OCI-LY7 (cell line): Measurements from ENCODE around the gene SYT14. TPM values are rescaled to one million over a fixed set of nuclear protein-coding genes. Genes with fewer than 3 reads are reported as not detected.
"Not testable (repeated sequence)": the region's sequence is repeated elsewhere in the genome, so short reads cannot be mapped to it uniquely, and the experiment has no call there.

Source experiments
- BruUV-seq: library from RNA; stranded (reverse); fragments of 400-500 nt; replicated peaks from 2 replicates; lab custom pipeline; 2021; lab: Mats Ljungman, UMichigan
- CTCF ChIA-PET: fragments of 300-600 bp; sonication (Branson Sonifier 250); formaldehyde crosslinking; loops from one replicate; lab custom pipeline; 2022; ENCODE audit warnings: antibody characterized with exemption; ENCODE audit not compliant: unreplicated experiment; lab: Charles Lee
- POLR2A ChIA-PET: fragments of 300-600 bp; sonication (Branson Sonifier 250); formaldehyde crosslinking; loops from one replicate; lab custom pipeline; 2022; ENCODE audit warnings: antibody characterized with exemption; lab: Charles Lee
- DNase-seq: peaks from one replicate; pipeline ENCODE4 v3.0.0-alpha.2; 2015; ENCODE audit warnings: low spot score
- H2AFZ ChIP-seq: fragments of 200-600 bp; sonication (generic), shearing (Covaris generic); 2 replicates; pipeline ENCODE4 v1.6.1; 2014; ENCODE audit warnings: mild to moderate bottlenecking, antibody characterized with exemption, low read length, moderate library complexity
- H3K27ac ChIP-seq: fragments of 200-600 bp; sonication (generic); 2 replicates; pipeline ENCODE4 v1.5.1; 2014; ENCODE audit warnings: mixed run types, low read depth, mild to moderate bottlenecking, moderate library complexity, low read length, inconsistent platforms; ENCODE audit not compliant: poor library complexity, severe bottlenecking
- H3K36me3 ChIP-seq: fragments of 200-600 bp; sonication (generic); 2 replicates; pipeline ENCODE4 v1.6.1; 2014; ENCODE audit warnings: mild to moderate bottlenecking, antibody characterized with exemption, low read length, moderate library complexity, mixed read lengths; ENCODE audit not compliant: insufficient read depth
- H3K4me1 ChIP-seq: fragments of 200-600 bp; sonication (generic); 2 replicates; pipeline ENCODE4 v1.5.1; 2014; ENCODE audit warnings: mild to moderate bottlenecking, low read length; ENCODE audit not compliant: insufficient read depth, poor library complexity, severe bottlenecking
- H3K4me2 ChIP-seq: fragments of 200-600 bp; sonication (generic); 2 replicates; pipeline ENCODE4 v1.6.1; 2014; ENCODE audit warnings: mild to moderate bottlenecking, low read length
- H3K4me3 ChIP-seq: fragments of 200-600 bp; sonication (generic); 2 replicates; pipeline ENCODE4 v1.5.1; 2014; ENCODE audit warnings: mild to moderate bottlenecking, low read depth, low read length; ENCODE audit not compliant: poor library complexity, severe bottlenecking
- H3K79me2 ChIP-seq: fragments of 200-600 bp; sonication (generic); 2 replicates; pipeline ENCODE4 v1.6.1; 2016; ENCODE audit warnings: low read depth, mild to moderate bottlenecking, low read length, moderate library complexity, mixed read lengths; ENCODE audit not compliant: insufficient read depth
- H3K9me2 ChIP-seq: fragments of 200-600 bp; sonication (generic); 2 replicates; pipeline ENCODE4 v1.6.1; 2016; ENCODE audit warnings: mild to moderate bottlenecking, low read length, mixed read lengths; ENCODE audit not compliant: insufficient read depth
- H3K9me3 ChIP-seq: fragments of 200-600 bp; sonication (generic); 2 replicates; pipeline ENCODE4 v1.6.1; 2014; ENCODE audit warnings: mild to moderate bottlenecking, mixed run types, low read length, mixed read lengths
- H4K20me1 ChIP-seq: fragments of 200-600 bp; sonication (generic); 2 replicates; pipeline ENCODE4 v1.6.1; 2014; ENCODE audit warnings: mild to moderate bottlenecking, antibody characterized with exemption, low read length, moderate library complexity, mixed read lengths; ENCODE audit not compliant: insufficient read depth
- CTCF ChIP-seq: fragments of 200-600 bp; sonication (generic); conservative IDR thresholded peaks from 2 replicates; pipeline ENCODE4 v1.5.1; 2014; ENCODE audit warnings: mild to moderate bottlenecking, antibody characterized with exemption, low read length, moderate library complexity, mixed read lengths
- EZH2phosphoT487 ChIP-seq: fragments of 200-600 bp; sonication (generic); IDR thresholded peaks from 2 replicates; pipeline ENCODE4 v1.6.1; 2018; ENCODE audit warnings: low read depth, borderline replicate concordance, mild to moderate bottlenecking, mixed run types, antibody characterized with exemption, low read length, moderate library complexity, mixed read lengths
- intact Hi-C: fragments of 100-400 bp; cut with micrococcal nuclease; formaldehyde crosslinking; loops from one replicate; pipeline ENCODE4 v1.10.0; 2022; ENCODE audit not compliant: unreplicated experiment
- total RNA-seq, 2 experiments: library from RNA; depleted of rRNA in 1 of 2; stranded (reverse); fragments of >200 nt in 1 of 2; shearing (Covaris generic) in 1 of 2; gene quantifications; 2 replicates each; pipeline ENCODE4 v1.2.3, GENCODE V29; 2014 to 2022

The SYT14 gene
- total RNA-seq, 2 experiments from 2014 or later = not detected

GRCh38 chr1:209965996-209966395, 28.0 kb downstream of the SYT14 start:
- CTCF ChIA-PET = no interaction called here
- H3K79me2 ChIP-seq = no peaks in the 10 kb centered on the region
- H4K20me1 ChIP-seq = no peaks in the 10 kb centered on the region
- intact Hi-C loops = no loop called here
- no peaks in the 10 kb centered on the region for H3K9me2 ChIP-seq
- no peak overlapping the region for H3K4me2 ChIP-seq
- TF ChIP-seq CTCF (no peak), EZH2phosphoT487 (no peak)
- no peak overlapping the region for H2AFZ ChIP-seq
- DNase-seq = no peak
- POLR2A ChIA-PET = no interaction called here
- no TSS peak for BruUV-seq
- H3K27ac ChIP-seq = no peak overlapping the region
- no peaks in the 10 kb centered on the region for H3K9me3 ChIP-seq
- H3K4me1 ChIP-seq = no peaks in the 10 kb centered on the region
- H3K36me3 ChIP-seq = no peaks in the 10 kb centered on the region
- no peak overlapping the region for H3K4me3 ChIP-seq

- H2AFZ ChIP-seq, H3K9me3 ChIP-seq, H3K4me3 ChIP-seq, H3K36me3 ChIP-seq, H4K20me1 ChIP-seq, CTCF ChIA-PET, intact Hi-C loops, H3K4me1 ChIP-seq, H3K79me2 ChIP-seq, H3K9me2 ChIP-seq, DNase-seq, BruUV-seq, POLR2A ChIA-PET, H3K27ac ChIP-seq, H3K4me2 ChIP-seq: not testable (repeated sequence)
Observed at GRCh38 chr1:209978721-209979120, 40.7 kb downstream of the SYT14 start.

- TF ChIP-seq EZH2phosphoT487 = no peak
- no peak for TF ChIP-seq CTCF
- Histone ChIP-seq H3K9me2 (no peaks in the 10 kb centered on the region), H3K4me1 (no peaks in the 10 kb centered on the region), H3K36me3 (no peaks in the 10 kb centered on the region), H2AFZ (no peak overlapping the region), H4K20me1 (no peaks in the 10 kb centered on the region), H3K79me2 (no peaks in the 10 kb centered on the region), H3K4me2 (no peak overlapping the region), H3K27ac (no peak overlapping the region), H3K4me3 (no peak overlapping the region), H3K9me3 (no peaks in the 10 kb centered on the region)
- ChIA-PET CTCF (no interaction called here), POLR2A (no interaction called here)
- no TSS peak for BruUV-seq
- intact Hi-C loops = no loop called here
- DNase-seq = no peak
Observed at GRCh38 chr1:209983953-209984352, 45.9 kb downstream of the SYT14 start.
